GM23338 (cell line): ENCODE results near the gene BOK. TPM values are rescaled to one million over a fixed set of nuclear protein-coding genes. Genes with fewer than 3 reads are reported as not detected.

Source experiments
- ATAC-seq: fragments of 200-7000 bp; cut with Tn5 transposase; 3 replicates; pipeline ENCODE4 v1.9.1; 2020
- DNase-seq: peaks from one replicate; pipeline ENCODE4 v3.0.0-alpha.2; 2015; ENCODE audit warnings: low spot score
- H2AFZ ChIP-seq: fragments of 200-600 bp; sonication (generic); 2 replicates; pipeline ENCODE4 v1.8.0; 2016; ENCODE audit warnings: antibody characterized with exemption, mild to moderate bottlenecking, moderate library complexity
- H3F3A ChIP-seq: fragments of 200-600 bp; sonication (generic); replicated peaks from 2 replicates; pipeline ENCODE4 v1.8.0; 2017; ENCODE audit warnings: antibody characterized with exemption, mixed run types, low read depth
- H3K27ac ChIP-seq: fragments of 200-600 bp; sonication (generic); 2 replicates; pipeline ENCODE4 v1.6.1; 2016; ENCODE audit warnings: low read depth
- H3K27me3 ChIP-seq: fragments of 200-600 bp; sonication (generic); 2 replicates; pipeline ENCODE4 v1.8.0; 2016; ENCODE audit warnings: mild to moderate bottlenecking, mixed run types, moderate library complexity; ENCODE audit not compliant: insufficient read depth
- H3K36me3 ChIP-seq: fragments of 200-600 bp; sonication (generic); 2 replicates; pipeline ENCODE4 v1.8.0; 2016; ENCODE audit warnings: mild to moderate bottlenecking; ENCODE audit not compliant: insufficient read depth
- H3K4me1 ChIP-seq: fragments of 200-600 bp; sonication (generic); 2 replicates; pipeline ENCODE4 v1.8.0; 2016; ENCODE audit warnings: mild to moderate bottlenecking, moderate library complexity; ENCODE audit not compliant: insufficient read depth
- H3K4me2 ChIP-seq: fragments of 200-600 bp; sonication (generic); 2 replicates; pipeline ENCODE4 v1.7.1; 2017; ENCODE audit warnings: mixed run types
- H3K4me3 ChIP-seq: fragments of 200-600 bp; sonication (generic); 2 replicates; pipeline ENCODE4 v1.6.1; 2016; ENCODE audit warnings: mixed run types
- H3K79me2 ChIP-seq: fragments of 200-600 bp; sonication (generic); replicated peaks from 2 replicates; pipeline ENCODE4 v1.8.0; 2017; ENCODE audit warnings: mild to moderate bottlenecking; ENCODE audit not compliant: insufficient read depth
- H3K9me2 ChIP-seq: fragments of 200-600 bp; sonication (generic); 2 replicates; pipeline ENCODE4 v1.8.0; 2017; ENCODE audit not compliant: insufficient read depth
- H4K20me1 ChIP-seq: fragments of 200-600 bp; sonication (generic); replicated peaks from 2 replicates; pipeline ENCODE4 v1.8.0; 2017; ENCODE audit warnings: mild to moderate bottlenecking; ENCODE audit not compliant: insufficient read depth
- H3K27ac Mint-ChIP-seq: 2 replicates; pipeline ENCODE4 v1.8.0; 2020; ENCODE audit warnings: inconsistent platforms, mild to moderate bottlenecking, moderate library complexity, mixed read lengths
- H3K27me3 Mint-ChIP-seq: 3 replicates; pipeline ENCODE4 v1.8.0; 2022; ENCODE audit warnings: low read depth, mild to moderate bottlenecking, moderate library complexity, mixed read lengths, inconsistent platforms; ENCODE audit not compliant: insufficient read depth, poor library complexity
- H3K36me3 Mint-ChIP-seq: 3 replicates; pipeline ENCODE4 v1.8.0; 2021; ENCODE audit warnings: low read depth, mild to moderate bottlenecking, inconsistent platforms, moderate library complexity, mixed read lengths
- H3K4me1 Mint-ChIP-seq: 3 replicates; pipeline ENCODE4 v1.8.0; 2020; ENCODE audit warnings: mild to moderate bottlenecking, inconsistent platforms, mixed read lengths
- H3K4me3 Mint-ChIP-seq: 3 replicates; pipeline ENCODE4 v1.8.0; 2021; ENCODE audit warnings: moderate library complexity, mild to moderate bottlenecking, inconsistent platforms, mixed read lengths
- H3K9me3 Mint-ChIP-seq: 3 replicates; pipeline ENCODE4 v1.8.0; 2020; ENCODE audit warnings: moderate library complexity, mild to moderate bottlenecking, inconsistent platforms, mixed read lengths
- CREB1 ChIP-seq: fragments of 250-450 bp; sonication (Bioruptor Pico); IDR thresholded peaks from 2 replicates; pipeline ENCODE4 v1.5.0; 2020; ENCODE audit warnings: low read depth, mild to moderate bottlenecking, moderate library complexity
- CTCF ChIP-seq, 2 experiments: fragments of 200-600 bp in 1 of 2; sonication (generic) in 1 of 2; conservative IDR thresholded peaks; 2 replicates each; pipeline versions ENCODE4 v1.5.1 to v1.6.1; 2016 to 2017; ENCODE audit warnings: antibody characterized with exemption in 2 of 2, low read depth in 2 of 2, mild to moderate bottlenecking in 2 of 2, moderate library complexity in 1 of 2
- ETS1 ChIP-seq: IDR thresholded peaks from 2 replicates; pipeline ENCODE4 v1.6.1; 2016; ENCODE audit warnings: antibody characterized with exemption
- EZH2 ChIP-seq: fragments of 200-600 bp; sonication (generic); IDR thresholded peaks from one replicate; pipeline ENCODE4 v1.8.0; 2017; ENCODE audit warnings: antibody characterized with exemption, mild to moderate bottlenecking, low read depth; ENCODE audit not compliant: unreplicated experiment
- EZH2phosphoT487 ChIP-seq: fragments of 200-600 bp; sonication (generic); IDR thresholded peaks from one replicate; pipeline ENCODE4 v1.8.1; 2018; ENCODE audit warnings: antibody characterized with exemption; ENCODE audit not compliant: unreplicated experiment
- JUNB ChIP-seq: IDR thresholded peaks from one replicate; pipeline ENCODE4 v1.6.1; 2016; ENCODE audit warnings: antibody characterized with exemption; ENCODE audit not compliant: unreplicated experiment
- NANOG ChIP-seq: IDR thresholded peaks from 2 replicates; pipeline ENCODE4 v1.6.1; 2016; ENCODE audit warnings: antibody characterized with exemption, borderline replicate concordance
- POLR2AphosphoS5 ChIP-seq: IDR thresholded peaks from 2 replicates; pipeline ENCODE4 v1.6.1; 2016; ENCODE audit warnings: antibody characterized with exemption, low read depth
- REST ChIP-seq: IDR thresholded peaks from one replicate; pipeline ENCODE4 v1.6.1; 2018; ENCODE audit warnings: antibody characterized with exemption; ENCODE audit not compliant: unreplicated experiment
- STAT1 ChIP-seq: IDR thresholded peaks from one replicate; pipeline ENCODE4 v1.6.1; 2016; ENCODE audit warnings: antibody characterized with exemption; ENCODE audit not compliant: unreplicated experiment
- ZNF114 ChIP-seq: fragments of 250-450 bp; sonication (Bioruptor Pico); IDR thresholded peaks from 2 replicates; pipeline ENCODE4 v1.5.0; 2020; ENCODE audit warnings: mild to moderate bottlenecking, moderate library complexity
- ZNF331 ChIP-seq: fragments of 250-450 bp; sonication (Bioruptor Pico); IDR thresholded peaks from 2 replicates; pipeline ENCODE4 v1.5.0; 2020; ENCODE audit warnings: low read depth, mild to moderate bottlenecking, moderate library complexity
- ZNF462 ChIP-seq: fragments of 250-450 bp; sonication (Bioruptor Pico); IDR thresholded peaks from 2 replicates; pipeline ENCODE4 v1.5.0; 2020; ENCODE audit warnings: mild to moderate bottlenecking, moderate library complexity
- polyA plus RNA-seq: library from polyadenylated mRNA; unstranded; fragments of >200 nt; fragmentation: Nextera tagmentation; extraction: Ambion mirVana; gene quantifications from 2 replicates; pipeline ENCODE4 v1.2.1, GENCODE V29; 2016
- total RNA-seq: library from RNA; depleted of rRNA; stranded (reverse); fragments of >200 nt; shearing (Covaris generic); gene quantifications from 2 replicates; pipeline ENCODE4 v1.2.3, GENCODE V29; 2014

BOK gene
- total and polyA plus RNA-seq, 2 experiments from 2014 or later: 13.5 to 36.7 TPM

GRCh38 chr2:241532168-241532567 lies 26.4 kb upstream of the BOK start:
- Histone ChIP-seq H3K27ac (no peak overlapping the region), H3F3A (no peaks in the 10 kb centered on the region), H3K4me3 (no peak overlapping the region), H2AFZ (no peak overlapping the region), H4K20me1 (no peaks in the 10 kb centered on the region), H3K9me2 (no peaks in the 10 kb centered on the region), H3K27me3 (no peaks in the 10 kb centered on the region), H3K79me2 (no peaks in the 10 kb centered on the region), H3K36me3 (no peaks in the 10 kb centered on the region), H3K4me1 (no peaks in the 10 kb centered on the region), H3K4me2 (no peak overlapping the region)
- Mint-ChIP-seq H3K27me3 (peaks cover 5% of the 10 kb centered on the region), H3K4me3 (no peak overlapping the region), H3K4me1 (no peaks in the 10 kb centered on the region), H3K9me3 (no peaks in the 10 kb centered on the region), H3K36me3 (no peaks in the 10 kb centered on the region), H3K27ac (no peak overlapping the region)
- DNase-seq (no peak), ATAC-seq (no peak)
- TF ChIP-seq ZNF114 (CRISPR knock-in tag) (no peak), ZNF462 (CRISPR knock-in tag) (no peak), CREB1 (no peak), STAT1 (no peak), NANOG (no peak), REST (no peak), EZH2phosphoT487 (no peak), ZNF331 (CRISPR knock-in tag) (no peak), CTCF (conservative IDR thresholded peaks at IDR 0.05; ENCODE audit: low read depth in 2 of 2) (no peak), ETS1 (no peak), EZH2 (no peak), POLR2AphosphoS5 (no peak), JUNB (no peak)
